Kidney epithelial cell (primary cell): ENCODE results near the gene PTPRD. TPM values are rescaled to one million over a fixed set of nuclear protein-coding genes. Genes with fewer than 3 reads are reported as not detected.
A peak's percentile ranks its signal among the peaks of the same experiment; 100 is the strongest.

Source experiments
- DNase-seq: peaks from one replicate; pipeline ENCODE4 v3.0.0-alpha.2; 2010; ENCODE audit warnings: low read depth
- H3K27me3 ChIP-seq: 2 replicates; pipeline ENCODE4 v1.6.0; 2011; ENCODE audit warnings: low read length; ENCODE audit not compliant: control insufficient read depth, insufficient read depth
- H3K36me3 ChIP-seq: 2 replicates; pipeline ENCODE4 v1.5.1; 2011; ENCODE audit warnings: low read length; ENCODE audit not compliant: control insufficient read depth, insufficient read depth
- H3K4me3 ChIP-seq: 2 replicates; pipeline ENCODE4 v1.5.1; 2011; ENCODE audit warnings: low read depth, mild to moderate bottlenecking, control low read depth, low read length
- CTCF ChIP-seq: IDR thresholded peaks from 2 replicates; pipeline ENCODE4 v1.5.1; 2011; ENCODE audit warnings: mild to moderate bottlenecking, moderate library complexity, low read length, control low read depth, inconsistent platforms; ENCODE audit not compliant: insufficient read depth, poor library complexity, severe bottlenecking
- total RNA-seq: library from RNA; depleted of rRNA; stranded (reverse); fragments of >200 nt; gene quantifications from 2 replicates; pipeline ENCODE4 v1.2.3, GENCODE V29; 2015

The PTPRD gene
- total RNA-seq, 1 donor from 2014 or later: 18.8 TPM

- no peak for TF ChIP-seq CTCF
- Histone ChIP-seq H3K36me3 (no peaks in the 10 kb centered on the region), H3K27me3 (no peaks in the 10 kb centered on the region), H3K4me3 (no peak overlapping the region)
- DNase-seq: peak; percentile 41
Observed at GRCh38 chr9:8604201-8604600, 2008.6 kb downstream of the PTPRD start.

GRCh38 chr9:8600914-8601680, 2011.7 kb downstream of the PTPRD start:
- no peak for TF ChIP-seq CTCF
- no peak for DNase-seq
- Histone ChIP-seq H3K4me3 (no peak overlapping the region), H3K27me3 (no peaks in the 10 kb centered on the region), H3K36me3 (no peaks in the 10 kb centered on the region)

- TF ChIP-seq CTCF: no peak
Observed at GRCh38 chr9:8599937-8600336, 2012.9 kb downstream of the PTPRD start.

GRCh38 chr9:8589476-8589875, 2023.3 kb downstream of the PTPRD start:
- no peak for TF ChIP-seq CTCF
- Histone ChIP-seq H3K4me3 (no peak overlapping the region), H3K36me3 (no peaks in the 10 kb centered on the region), H3K27me3 (no peaks in the 10 kb centered on the region)
- no peak for DNase-seq

More at GRCh38 chr9:8599937-8600336, 2012.9 kb downstream of the PTPRD start:
- Histone ChIP-seq H3K36me3 (no peaks in the 10 kb centered on the region), H3K4me3 (no peak overlapping the region), H3K27me3 (no peaks in the 10 kb centered on the region)
- DNase-seq: no peak

GRCh38 chr9:8585036-8585435, 2027.8 kb downstream of the PTPRD start:
- H3K36me3 ChIP-seq: no peaks in the 10 kb centered on the region
- no peak for TF ChIP-seq CTCF
- H3K27me3 ChIP-seq: no peaks in the 10 kb centered on the region
- DNase-seq: no peak
- H3K4me3 ChIP-seq: no peak overlapping the region

GRCh38 chr9:8579661-8580060, 2033.1 kb downstream of the PTPRD start:
- no peak for TF ChIP-seq CTCF
- DNase-seq: no peak
- H3K36me3 ChIP-seq: no peaks in the 10 kb centered on the region

More at GRCh38 chr9:8579661-8580060, 2033.1 kb downstream of the PTPRD start:
- no peaks in the 10 kb centered on the region for H3K27me3 ChIP-seq
- H3K4me3 ChIP-seq: no peak overlapping the region
